ENCODE measurements around the gene CAPN5.

Gene CAPN5

GRCh38 chr11:77102246-77103210, 35.8 kb downstream of the CAPN5 start, which contains the start of gene OMP:
TSS of gene OMP (plus strand) at chr11:77102840. CDS start at chr11:77102840, 0 bp downstream.
- no peak for FAIRE-seq

- no peak for FAIRE-seq
Observed at GRCh38 chr11:77103319-77103718, 36.5 kb downstream of the CAPN5 start.

- no peak for FAIRE-seq
Observed at GRCh38 chr11:77104727-77105126, 38.0 kb downstream of the CAPN5 start.

- no peak for FAIRE-seq
Observed at GRCh38 chr11:77106321-77106720, 39.5 kb downstream of the CAPN5 start.

GRCh38 chr11:77106759-77107158, 40.0 kb downstream of the CAPN5 start:
- FAIRE-seq, result no peak

- no peak for FAIRE-seq
Observed at GRCh38 chr11:77107950-77108349, 41.2 kb downstream of the CAPN5 start.

- no peak for FAIRE-seq
Observed at GRCh38 chr11:77108436-77108835, 41.7 kb downstream of the CAPN5 start.

- no peak for FAIRE-seq
Observed at GRCh38 chr11:77109236-77110019, 42.7 kb downstream of the CAPN5 start.

- no peak for FAIRE-seq
Observed at GRCh38 chr11:77110836-77111235, 44.1 kb downstream of the CAPN5 start.

- FAIRE-seq, result no peak
Observed at GRCh38 chr11:77111277-77111676, 44.5 kb downstream of the CAPN5 start.

- FAIRE-seq, result no peak
Observed at GRCh38 chr11:77111946-77112345, 45.2 kb downstream of the CAPN5 start.

GRCh38 chr11:77112641-77113381, 46.0 kb downstream of the CAPN5 start:
- no peak for FAIRE-seq

- no peak for FAIRE-seq
Observed at GRCh38 chr11:77113382-77114088, 46.8 kb downstream of the CAPN5 start.

- FAIRE-seq, result no peak
Observed at GRCh38 chr11:77114089-77114463, 47.3 kb downstream of the CAPN5 start.

GRCh38 chr11:77115181-77115611, 48.4 kb downstream of the CAPN5 start:
- FAIRE-seq, result no peak

GRCh38 chr11:77115956-77116355, 49.2 kb downstream of the CAPN5 start:
- no peak for FAIRE-seq

GRCh38 chr11:77117492-77117891, 50.7 kb downstream of the CAPN5 start:
- no peak for FAIRE-seq

- FAIRE-seq, result no peak
Observed at GRCh38 chr11:77118086-77118485, 51.3 kb downstream of the CAPN5 start.

GRCh38 chr11:77118971-77119370, 52.2 kb downstream of the CAPN5 start:
- FAIRE-seq, result no peak

GRCh38 chr11:77119531-77119936, 52.8 kb downstream of the CAPN5 start:
- no peak for FAIRE-seq

GRCh38 chr11:77120571-77120970, 53.8 kb downstream of the CAPN5 start:
- no peak for FAIRE-seq

- FAIRE-seq, result no peak
Observed at GRCh38 chr11:77121096-77121640, 54.4 kb downstream of the CAPN5 start.
